NCI-H524 (cell line): ENCODE measurements around the gene ZNF236.

Experiments
- DNase-seq, 2 experiments: peaks; one replicate each; lab custom pipeline; 2025; lab: John Stamatoyannopoulos, UW

Gene ZNF236

DNA sequence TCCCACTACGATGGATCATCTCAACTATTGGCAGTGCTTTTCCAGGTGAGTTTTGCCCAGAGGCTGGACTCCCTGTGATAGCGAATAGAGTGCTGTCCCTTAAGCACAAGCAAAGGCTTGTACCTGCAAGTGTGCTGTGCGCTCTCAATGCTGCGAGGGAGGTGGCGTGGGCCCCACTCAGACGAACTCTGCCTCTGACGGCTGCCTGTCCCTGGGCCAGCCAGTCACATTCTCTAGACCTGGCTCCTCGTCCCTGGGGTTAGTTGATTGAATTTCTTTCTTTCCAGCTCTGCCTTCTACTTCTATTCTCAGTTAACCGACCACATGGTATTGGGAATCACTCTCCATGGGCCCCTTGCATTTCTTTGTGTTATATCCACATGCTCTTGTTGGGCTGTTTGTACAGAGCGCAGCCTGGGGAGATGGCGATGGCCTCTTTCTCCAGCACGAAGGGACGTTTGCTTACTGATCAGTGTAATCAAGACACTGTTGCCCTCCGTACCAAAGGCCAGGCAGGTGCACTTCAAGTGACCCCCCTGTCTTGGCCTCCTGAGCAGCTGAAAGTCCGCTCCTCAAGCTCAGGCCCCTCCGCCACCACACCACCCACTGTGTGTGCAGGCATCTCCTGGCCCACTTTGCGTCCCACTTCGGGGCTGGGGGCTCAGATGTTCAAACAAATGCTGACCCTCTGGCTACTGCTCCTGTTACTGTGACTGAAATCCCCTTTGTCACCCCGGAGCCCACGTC is 151.3 kb downstream of the ZNF236 start:
- DNase-seq = no peak

DNA sequence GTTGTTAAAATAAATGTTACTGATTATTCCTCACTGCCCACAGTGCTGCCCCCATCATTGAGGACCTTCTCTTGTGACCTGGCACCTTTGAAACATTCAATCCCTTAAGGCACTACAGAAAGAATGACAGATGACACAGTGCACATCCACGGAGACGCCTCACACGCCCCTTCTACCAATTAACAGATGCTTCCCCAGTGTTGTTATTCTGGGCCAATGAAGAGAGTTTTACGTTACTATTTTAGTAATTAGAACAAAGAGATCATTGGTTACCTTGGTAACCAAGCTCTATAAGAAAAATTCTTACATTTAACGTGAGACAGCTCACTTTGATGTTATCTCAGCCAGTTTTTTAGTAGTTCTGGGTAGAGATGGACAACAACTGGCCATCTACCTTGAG is 152.0 kb downstream of the ZNF236 start:
- DNase-seq = no peak

DNA sequence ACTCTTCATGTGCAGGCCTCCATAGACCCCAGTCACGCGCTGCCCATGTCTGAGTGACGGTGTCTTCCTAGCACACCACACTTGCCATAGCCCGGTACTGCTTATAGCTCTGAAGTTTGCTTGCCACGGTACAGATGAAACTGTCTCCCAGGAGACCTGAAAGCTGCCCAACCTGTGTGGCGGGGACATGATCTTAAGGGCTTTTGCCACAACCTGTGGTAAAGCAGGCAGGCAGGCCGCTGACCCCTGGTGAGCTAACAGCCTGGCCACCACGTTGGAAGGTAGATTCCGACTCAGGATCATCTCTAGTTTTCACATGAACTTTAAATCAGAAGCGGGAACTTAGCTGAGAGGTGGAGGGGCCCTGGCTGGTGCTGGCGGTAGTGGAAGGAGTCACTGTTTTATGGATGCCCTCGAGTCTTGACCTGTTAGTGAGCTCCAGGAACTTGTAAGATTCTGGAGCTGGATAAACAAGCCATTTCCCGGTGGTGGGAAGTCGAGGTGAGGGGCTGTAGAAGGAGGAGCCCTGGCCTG is 153.3 kb downstream of the ZNF236 start:
- DNase-seq = no peak

DNA sequence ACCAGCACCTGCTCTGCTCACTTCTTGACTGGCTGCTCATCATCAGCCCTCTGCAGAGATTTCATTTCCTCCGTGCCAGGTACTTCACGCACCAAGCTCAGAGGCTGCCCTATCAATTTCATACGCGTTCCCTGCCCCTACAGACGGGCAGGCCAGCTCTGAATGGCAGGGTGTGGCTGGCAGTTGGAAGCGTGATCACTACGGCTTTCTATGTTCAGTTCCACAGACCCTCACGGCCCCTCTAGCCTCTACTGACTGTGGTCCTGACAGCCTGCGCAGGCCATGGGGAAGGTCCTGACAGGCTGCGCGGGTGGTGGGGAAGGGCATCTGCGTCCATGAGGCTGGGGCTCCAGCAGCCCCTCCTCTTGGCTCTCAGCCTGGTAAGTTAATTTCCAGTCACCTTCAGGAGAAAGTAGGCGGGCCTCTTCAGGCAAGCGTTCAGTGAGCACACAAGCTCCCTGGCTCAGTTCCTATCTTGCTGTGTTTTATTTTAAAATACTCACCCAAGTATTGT is 154.8 kb downstream of the ZNF236 start:
- DNase-seq = no peak

DNA sequence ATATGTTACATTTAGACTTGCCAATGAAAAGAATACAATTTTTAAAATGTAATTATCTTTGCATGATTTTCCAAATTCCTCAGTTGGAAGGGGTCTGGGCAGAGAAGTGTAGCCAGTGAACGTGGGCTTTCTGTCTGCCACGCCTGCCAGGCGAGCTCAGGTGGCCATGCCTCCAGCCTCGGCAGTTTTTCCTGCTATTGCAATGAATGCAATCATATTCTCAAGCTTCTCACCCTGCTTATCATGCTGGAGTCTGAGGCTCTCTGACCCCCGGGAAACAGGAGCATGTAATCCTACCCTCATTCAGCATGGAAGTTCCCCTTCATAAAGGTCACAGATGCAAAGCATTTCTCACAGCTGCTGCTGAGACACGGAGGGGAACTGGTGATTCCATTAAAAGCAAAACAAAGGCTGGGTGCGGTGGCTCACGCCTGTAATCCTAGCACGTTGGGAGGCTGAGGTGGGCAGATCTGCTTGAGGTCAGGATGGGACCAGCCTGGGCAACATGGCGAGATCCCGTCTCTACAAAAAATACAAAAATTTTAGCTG is 155.4 kb downstream of the ZNF236 start:
- DNase-seq = no peak

DNA sequence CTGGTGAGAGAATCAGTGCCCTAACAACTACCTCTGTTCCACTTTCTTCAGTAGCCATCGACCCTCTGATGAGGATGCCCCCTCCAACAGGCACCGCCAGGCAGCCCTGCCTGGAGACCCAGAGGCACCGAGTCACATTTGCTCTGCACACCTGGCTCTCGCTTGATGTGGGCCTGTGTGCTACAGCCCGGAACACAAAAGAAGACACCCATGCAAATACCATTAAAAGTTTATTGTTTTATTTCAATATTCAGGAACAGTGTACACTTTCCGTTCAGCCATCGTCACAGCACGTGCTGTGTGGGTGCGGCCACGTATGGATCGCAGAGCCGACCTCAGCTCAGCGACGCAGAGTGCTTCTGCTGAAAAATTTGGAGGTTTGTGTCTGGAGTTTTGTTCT is 156.3 kb downstream of the ZNF236 start:
- DNase-seq = no peak

DNA sequence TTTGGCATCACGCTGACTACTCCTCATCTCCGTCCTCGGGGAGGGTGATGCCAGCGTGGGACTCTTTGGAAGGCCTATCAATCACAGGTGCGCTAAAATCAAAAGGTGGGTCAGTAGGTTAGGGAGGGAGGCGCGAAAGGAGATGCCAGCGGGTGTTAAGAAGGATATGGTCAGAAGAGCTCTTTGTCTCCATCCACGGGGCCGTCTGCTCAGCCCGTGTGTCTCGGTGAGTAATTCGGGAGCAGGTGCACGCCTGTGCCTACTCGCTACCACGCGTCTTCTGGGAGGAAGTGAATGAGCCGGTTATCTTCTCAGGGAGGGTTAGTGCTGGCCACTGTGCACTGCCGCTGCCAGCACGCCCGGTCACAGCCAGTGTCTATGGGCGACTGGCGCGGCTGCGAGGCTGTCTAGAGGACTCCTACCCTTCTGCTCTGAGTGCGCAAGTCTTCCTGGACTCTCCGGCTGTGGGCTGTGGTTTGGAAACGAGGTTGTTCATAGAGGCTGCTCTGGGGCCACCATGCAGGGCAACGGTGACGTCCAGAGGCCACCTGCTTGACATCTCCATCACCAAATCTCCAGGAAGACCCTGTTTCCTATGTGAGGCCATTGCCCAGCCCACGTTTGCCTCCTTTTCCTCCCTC is 156.9 kb downstream of the ZNF236 start:
- no peak for DNase-seq

DNA sequence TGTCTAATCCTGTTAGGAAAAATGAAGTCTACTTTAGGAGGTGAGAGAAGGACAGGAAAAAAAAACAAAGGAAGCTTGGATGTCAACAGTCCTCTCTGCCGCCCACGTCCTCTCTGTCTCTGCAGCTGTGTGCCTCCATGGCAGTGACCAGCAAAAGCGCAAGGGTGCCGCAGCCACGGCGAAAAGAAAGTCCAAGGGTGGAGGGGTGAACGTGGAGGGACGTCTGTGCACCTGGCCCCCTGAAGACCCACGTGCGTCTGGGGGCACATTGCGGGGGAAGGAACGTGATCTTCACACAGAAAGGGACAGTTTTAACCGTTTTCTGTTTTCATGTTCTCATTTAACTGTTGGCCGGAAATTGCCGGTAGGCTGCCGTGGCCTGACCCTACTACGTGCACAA is 157.5 kb downstream of the ZNF236 start:
- DNase-seq = no peak

DNA sequence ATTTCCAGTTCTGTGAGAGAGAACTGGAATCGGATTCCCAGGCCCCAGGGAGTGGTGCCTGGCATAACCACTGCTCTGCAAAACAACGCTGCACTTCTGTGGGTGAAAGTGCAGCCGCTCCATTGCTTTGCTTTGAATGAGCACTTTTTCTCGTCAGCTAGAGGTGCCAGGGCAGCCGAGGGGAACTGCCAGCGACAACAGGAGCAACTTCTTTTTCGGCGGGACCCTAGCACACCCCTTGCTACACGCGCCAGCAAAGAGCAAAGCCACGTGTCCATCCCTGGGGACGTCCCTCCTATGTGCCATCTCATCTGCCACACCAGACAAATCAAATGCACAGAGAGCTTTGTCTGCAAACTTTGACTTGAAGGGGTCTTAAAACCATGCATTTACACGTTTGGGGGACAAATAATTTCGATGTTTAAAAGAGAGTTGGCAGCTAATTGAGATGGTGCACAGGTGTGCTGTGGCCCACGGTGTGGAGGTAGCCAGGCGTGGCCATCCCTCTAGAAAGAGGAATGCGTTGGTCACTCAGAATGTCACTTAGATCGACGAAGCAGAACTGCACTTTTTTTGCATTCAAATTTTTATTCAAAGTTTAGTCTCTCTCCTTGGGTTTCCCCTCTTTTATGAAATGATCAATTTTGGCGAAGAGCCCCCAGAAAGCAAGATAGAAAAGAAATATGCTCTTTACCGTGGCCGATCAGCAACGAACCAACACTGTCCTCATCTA is 158.5 kb downstream of the ZNF236 start:
- no peak for DNase-seq

DNA sequence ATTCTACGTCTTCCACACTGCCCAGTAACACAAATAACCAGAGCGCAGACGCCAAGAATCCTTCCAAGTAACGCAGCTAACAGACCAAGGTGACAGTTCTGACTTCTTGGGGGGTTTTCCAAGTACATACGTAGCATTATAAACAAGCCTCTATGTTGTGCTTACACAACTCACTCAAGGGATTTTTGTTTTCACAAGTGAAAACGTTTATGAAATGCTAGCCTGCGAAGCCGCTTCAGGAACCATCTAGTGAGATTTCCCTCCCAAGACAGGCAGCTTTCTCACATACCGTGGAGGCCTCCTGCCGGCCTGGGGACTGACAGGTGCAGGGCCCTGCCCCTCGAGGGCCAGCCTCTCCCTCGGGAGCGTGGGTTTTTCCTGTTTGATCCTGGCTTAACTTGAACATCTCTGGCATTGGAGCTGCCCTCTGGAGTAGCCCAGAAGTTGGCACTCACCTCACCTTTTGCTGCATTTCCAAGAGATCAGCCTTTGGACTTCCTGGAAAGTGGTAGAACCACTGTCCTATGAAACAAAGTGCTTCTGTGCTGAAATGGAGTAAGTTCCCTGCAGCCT is 159.1 kb downstream of the ZNF236 start:
- peak in 1 of 2 experiments; percentile 25 for DNase-seq

DNA sequence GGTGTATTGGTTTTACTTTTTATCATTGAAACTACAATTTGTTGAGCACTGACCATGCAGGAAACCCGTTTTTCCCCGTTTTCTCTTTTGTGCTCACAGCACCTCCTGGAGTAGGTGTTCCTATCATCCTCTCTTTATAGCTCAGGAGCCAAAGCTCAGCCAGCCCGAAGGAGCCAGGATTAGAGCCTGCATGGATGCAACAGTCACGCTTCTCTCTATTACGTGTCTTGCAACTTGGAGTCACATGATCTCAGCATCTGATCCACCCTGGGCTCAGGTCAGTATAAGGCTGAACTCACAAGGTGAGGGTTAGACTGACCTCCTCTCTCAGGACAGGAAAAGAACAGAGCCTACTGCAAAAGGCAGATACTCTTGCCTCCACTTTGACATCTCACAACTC is 159.7 kb downstream of the ZNF236 start:
- DNase-seq = no peak

DNA sequence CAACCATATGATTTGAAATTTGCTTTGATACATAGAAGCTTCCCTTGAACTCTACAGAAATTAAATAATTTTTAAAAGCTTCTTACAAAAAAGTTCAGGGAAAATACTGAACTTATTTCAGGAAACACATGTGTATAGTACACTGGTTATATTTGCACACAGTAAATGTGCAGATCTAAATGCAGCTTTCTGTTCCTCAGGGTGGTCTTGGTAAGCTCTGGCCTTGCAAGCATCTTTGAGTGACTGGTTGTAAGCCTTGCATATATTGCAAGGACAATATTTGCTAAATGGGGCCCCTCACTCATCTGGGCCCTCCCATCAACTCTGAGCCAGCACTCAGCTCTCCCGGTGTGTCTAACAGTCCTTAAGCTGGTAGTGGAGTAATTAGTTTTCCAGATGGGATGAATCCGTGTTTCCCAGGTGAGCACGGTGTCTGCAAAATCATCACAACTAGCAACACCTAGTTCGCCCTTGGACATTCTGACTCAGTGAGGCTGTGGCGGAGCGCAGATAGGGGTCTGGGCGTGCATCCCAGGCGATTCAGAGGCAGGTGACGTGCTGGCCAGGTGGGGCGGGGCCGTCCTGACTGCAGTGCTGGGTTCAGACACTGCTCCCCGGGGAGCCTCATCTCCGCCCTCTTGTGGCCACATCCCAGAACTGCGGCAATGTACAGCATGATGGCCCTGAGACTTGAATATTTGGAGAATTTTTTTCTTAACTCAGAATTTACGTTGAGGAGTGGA is 160.7 kb downstream of the ZNF236 start:
- DNase-seq = peak; percentile 7 to 66

DNA sequence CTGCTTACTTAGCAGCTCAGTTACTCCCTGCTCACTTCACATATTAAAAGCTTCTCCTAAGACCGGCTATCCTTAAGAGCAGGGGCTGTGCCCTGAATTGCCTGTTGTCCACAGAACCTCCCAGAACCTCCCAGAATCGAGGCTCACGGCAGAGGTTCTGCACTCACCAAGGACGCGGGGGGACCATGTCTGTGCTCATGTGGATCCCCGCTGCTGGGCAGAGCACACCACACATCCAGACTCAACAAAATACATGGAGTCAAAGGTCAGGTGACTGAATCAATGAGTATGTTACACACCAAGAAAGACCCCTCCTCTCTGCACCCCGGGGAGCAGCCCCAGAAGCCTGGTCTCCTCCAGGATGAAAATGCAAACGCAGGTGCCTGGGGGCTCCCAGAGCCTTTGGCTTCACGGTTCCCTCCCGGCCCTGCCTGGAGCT is 161.3 kb downstream of the ZNF236 start:
- DNase-seq = no peak

DNA sequence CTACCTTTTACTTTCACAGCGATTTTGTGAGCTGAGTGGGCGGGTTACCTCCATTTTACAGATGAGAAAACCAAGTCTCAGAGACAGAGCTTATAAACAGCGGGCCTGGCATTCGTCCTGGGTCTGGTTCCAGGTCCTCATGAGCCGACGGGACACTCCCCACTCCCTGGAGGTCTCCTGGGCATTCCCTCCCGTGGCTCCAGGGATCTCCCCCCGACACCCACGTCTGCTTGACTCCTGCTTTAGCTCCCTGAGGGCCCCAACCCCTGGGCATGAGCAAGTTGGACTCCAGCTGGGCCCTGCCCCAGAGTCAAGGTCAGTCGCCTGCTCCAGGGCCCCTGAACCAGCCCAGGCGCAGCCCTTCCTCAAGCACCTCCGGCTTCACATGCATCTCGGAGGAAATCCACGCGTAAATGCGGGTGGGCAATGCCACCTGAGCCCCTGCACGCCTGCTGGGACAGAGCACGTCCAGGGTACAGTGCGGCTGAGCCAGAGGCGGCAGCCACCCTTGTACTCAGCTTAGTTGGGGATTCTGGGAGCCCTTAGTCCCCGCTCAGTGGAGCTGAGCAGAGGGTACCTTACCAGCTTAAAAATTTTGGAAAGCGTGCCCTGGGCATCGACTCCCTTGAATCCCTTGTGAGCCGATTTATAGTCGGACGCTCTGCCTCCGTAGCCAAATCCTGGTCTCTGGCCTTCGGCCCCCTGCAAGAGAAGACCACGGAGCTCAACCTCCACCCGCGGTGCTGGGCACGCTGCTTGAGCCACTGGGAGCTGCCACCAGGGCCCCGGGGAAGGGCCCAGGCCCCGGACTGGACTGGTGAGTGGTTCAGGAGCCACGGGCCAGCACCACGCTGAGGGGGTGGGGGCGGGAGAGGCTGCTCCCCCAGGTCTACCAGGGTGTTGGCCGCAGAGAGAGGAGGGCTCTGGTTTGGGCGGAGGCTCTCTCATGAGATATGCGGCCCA is 162.1 kb downstream of the ZNF236 start:
- DNase-seq = no peak

DNA sequence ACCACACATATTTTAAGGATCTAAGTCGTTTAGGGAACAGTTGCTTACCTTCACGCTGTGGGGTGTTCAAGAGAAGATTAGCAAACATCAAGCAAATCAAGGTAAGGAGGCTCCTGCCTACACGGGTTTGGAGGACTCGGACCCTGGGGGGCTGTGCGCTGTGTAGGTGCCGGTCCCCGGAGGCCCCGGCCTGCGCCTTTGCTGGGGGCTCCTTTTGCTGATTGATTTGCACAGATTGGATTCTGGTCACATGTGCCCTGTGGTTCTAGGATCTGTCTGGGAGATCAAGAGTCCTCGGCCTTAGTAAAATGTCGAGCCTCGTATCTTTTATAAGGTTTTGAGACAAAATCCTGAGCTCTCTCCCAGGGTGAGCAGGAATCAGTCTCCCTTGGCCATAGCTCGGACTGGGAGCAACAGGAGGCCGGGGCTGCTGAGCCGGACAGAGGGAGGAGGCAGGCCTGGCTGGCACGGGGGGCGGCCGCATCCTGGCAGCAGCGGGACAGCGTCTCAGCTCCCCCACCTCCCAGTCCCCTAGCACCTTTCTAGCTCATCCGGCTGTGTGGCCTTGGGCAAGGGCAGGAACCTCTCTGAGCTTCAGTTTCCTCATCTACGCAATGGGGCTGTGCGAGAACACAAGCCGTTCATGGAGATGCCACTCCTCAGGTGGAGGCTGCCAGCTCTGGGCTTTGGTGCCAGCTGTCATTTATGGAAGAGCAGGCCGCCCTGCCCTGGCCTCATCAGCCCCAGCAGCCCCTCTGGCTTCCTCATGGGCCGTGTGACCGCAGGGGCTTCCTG is 163.0 kb downstream of the ZNF236 start:
- DNase-seq = no peak

DNA sequence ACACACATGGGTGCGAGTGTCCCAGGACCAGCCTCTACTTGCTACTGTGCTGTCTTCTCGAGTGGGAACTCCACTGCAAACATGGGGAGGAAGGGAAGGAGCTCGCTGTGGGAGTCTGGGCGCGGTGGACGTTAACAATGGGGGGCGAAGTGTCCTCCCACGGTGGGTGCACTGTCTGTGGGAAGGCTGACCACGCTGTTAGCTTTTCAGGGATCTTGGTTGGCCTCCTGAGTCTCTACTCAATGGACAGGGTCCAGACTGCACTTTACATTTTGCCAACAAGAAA is 163.5 kb downstream of the ZNF236 start:
- no peak for DNase-seq

DNA sequence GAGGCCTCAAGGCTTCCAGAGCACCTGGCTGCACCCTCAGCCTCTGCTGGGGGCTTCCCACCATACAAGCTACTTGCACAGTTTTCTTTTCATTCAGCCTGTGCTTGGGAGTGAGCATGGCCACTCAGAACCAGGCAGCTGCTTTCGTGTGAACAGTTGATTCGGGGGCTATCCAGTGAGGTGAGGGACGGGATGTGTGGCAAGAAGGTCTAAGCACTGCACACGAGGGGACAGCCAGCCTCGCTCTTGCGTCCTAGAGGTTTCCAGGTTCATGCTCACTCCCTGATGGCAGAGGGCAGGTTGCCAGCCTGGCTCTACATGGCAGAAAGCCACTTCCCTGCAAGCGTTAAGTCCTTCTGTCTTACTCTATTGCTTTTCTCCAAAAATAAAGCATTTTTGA is 164.0 kb downstream of the ZNF236 start:
- DNase-seq = no peak

DNA sequence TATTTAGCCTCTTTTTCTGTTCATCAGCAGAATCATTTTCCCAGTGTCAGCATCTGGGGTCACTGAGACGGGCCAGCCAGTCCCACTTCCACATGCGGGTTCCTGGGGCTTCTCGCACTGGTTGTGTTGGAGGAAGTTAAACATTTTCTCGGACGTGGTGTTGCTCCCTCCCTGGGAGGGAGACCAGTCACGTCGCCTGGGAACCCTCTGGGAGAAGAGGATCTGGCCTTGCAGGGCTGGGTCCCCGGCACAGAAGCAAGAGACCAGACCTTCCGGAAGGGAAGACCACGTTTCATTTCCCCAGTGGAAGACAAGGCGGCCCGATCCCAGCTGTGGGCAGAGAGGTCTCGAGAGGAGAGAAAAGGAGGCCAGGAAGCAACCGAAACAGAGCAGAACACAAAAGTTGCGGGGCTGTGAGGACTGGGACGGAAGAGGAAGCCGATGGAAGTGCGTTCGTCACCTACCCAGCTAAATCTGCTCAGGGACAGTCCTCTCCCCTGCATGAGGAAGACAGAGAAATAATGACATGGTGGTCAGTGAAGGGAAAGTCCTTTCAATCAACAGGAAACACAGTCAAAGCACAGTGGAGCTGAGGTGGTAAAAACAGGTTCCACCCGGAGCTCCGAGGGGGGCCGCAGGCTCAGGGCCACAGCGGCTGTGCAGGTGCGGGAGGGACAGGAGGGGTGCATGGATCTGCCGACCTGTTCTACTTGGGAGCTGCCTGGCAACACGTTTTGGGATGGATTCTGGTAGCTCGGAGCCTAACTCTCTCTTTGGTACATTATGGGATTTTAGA is 165.9 kb downstream of the ZNF236 start:
- DNase-seq = no peak
